HK-2 (cell line): ENCODE measurements around the gene ADRB2.
"Not testable (repeated sequence)": the region's sequence is repeated elsewhere in the genome, so short reads cannot be mapped to it uniquely, and the experiment has no call there.

ENCODE experiments used
- DNase-seq: peaks from one replicate; pipeline ENCODE4 v3.0.0-alpha.2; 2018; ENCODE audit not compliant: unreplicated experiment

ADRB2 gene

GRCh38 chr5:148826053-148826738 is at the start of gene ADRB2:
Gene ADRB2, plus strand, starts transcription at chr5:148826611. Its CDS starts 221 bp downstream, at chr5:148826832.
- peak; percentile 93 for DNase-seq

DNA sequence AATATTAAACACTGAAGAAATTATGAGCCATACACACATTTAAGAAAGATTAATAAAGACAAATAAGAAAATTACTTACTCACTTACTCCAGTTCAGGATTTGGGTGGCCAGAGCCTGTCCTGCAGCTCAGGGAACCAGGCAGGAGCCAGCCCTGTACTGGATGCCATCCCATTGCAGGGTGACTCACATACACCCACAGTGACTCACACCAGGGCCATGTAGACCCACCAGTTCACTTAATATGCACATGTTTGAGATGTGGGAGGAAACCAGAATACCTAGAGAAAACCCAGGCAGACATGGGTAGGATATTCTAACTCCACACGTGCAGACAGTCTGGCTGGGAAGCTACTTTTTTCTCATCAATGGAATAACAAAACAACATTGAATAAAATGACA is 49.6 kb upstream of the ADRB2 start:
- peak; percentile 28 for DNase-seq

- DNase-seq = no peak
These were observed 47.5 kb upstream of the ADRB2 start for GRCh38 chr5:148778882-148779281.

DNA sequence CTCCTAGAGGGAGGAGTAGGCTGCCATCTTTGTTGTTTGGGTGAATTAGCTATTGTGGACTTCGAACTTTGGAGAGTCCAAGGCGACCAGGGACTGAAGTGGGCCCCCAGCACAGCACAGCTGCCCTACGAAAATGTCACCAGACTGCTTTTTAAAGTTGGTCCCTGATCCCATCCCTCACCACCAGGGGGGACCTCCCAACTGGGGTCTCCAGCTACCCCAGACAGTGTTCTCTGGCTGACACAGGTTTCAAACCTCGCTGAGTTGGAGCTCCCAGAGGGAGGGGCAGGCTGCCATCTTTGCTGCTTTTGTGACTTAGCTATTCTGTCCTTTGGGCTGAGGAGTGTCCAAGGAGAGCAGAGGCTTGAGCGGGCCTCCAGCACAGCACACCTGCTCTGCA is 45.7 kb upstream of the ADRB2 start:
- DNase-seq = no peak

GRCh38 chr5:148781766-148782165 is 44.6 kb upstream of the ADRB2 start:
- no peak for DNase-seq

DNA sequence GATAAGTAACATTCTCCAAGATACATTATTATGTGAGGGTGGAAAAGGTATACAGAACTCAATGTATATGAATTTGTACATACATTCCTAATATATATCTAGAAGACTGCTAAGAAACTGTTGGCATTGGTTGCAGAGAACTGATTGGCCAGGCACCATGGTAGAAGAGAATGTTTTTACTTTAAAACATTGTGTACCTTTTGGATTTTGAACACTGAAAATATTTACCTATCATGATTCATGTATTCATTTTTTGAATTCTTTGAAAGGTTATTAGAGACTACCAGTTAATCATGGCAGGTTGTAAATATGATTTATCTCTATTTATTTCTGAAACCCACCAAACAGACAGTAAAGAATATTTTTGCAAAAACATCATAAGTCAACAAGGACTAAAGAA is 41.2 kb upstream of the ADRB2 start:
- no peak for DNase-seq

GRCh38 chr5:148786456-148786855 is 40.0 kb upstream of the ADRB2 start:
- DNase-seq = no peak

DNA sequence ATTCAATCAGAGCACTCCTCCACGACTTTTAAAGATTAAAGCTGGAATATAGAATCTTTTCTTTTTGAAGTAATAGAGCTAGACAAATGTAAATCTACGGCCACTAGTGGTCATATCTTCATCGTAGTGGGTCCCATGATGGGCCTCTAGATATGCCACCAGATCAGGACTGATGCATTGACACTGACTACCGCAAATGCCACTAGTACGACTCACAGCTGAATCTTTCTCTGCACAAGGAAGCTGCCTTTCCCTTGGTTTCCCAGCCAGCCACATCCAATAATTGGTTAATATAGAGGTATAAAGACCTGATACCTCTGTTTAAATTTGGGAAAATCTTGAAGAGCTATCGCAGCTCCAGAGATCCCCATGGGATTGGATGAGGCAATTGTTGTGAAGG is 37.8 kb upstream of the ADRB2 start:
- no peak for DNase-seq

- DNase-seq = no peak
These were observed 35.7 kb upstream of the ADRB2 start for GRCh38 chr5:148790545-148791333.

- DNase-seq = no peak
These were observed 35.1 kb upstream of the ADRB2 start for GRCh38 chr5:148791334-148791667.

DNA sequence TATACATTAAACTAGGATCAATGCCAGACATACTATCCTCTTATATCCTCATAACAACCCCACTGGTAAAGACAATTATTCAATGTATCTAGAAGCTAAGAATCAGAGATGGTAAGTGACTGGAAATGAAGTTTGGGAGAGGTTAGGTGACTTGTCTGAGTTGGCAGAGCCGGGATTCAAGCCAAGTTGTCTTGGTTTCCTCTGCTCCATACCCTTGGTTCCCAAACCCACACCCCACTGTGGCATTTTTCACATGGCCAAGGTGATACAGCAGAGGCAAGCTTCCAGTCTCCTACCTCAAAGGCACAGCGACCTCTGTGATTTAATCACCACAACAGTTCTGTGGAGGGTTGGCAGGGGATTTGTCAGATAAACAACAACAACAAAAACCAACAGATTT is 34.7 kb upstream of the ADRB2 start:
- DNase-seq = no peak

DNA sequence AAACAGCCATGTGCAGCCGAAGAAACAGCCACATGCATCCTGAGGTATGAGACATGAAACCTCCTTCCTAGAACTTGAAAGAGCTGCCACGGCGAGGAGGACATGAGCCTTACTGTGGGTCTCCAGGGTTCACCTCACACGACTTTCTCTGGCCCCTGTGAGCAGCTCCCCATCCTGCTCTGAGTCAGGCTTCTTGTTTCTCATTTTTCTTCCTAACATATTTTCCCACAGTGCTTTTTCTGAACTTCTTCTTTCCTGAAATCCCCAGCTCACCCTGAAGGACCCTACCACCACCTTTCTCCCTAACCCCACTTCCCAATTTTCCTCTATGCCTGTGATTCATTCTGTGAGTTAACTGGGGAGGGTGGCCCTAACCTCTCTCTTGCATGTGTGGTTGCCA is 33.7 kb upstream of the ADRB2 start:
- DNase-seq = no peak

DNA sequence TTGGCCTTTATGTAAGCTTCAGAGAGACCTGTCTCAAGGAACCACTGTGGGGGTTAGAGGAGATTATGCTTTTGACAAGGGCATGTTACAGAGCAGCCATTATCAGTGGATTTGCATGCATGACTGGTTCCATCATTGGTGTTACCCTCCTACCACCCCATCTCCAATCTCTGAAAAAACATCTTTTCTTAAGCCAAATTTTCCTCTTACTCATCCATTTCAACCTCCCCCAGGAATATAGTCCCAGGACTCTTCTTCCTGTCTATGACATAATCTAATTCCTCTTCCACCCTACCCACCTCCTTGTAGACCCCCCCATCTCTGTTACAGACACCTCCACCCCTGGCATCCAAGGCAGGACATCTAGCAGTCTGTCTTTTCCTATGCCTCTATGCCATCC is 33.1 kb upstream of the ADRB2 start:
- DNase-seq = no peak

DNA sequence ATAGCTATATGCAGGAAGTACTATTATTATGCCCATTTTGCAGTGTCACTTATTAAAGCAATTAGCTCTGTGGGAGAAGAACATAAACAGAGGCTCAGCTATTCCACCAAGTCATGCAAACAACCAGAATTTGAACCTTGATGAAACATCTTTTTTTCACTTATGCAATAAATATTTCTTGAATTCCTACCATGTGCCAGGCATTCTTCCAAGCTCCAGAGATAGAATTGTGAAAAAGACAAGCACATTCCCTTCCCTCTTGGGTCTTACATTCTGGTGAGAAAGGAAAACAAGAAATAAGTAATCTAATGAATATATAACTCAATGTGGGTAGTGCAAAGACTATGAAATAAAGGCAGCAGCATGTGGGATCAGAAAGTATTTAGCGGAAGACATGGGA is 32.1 kb upstream of the ADRB2 start:
- DNase-seq = no peak

DNA sequence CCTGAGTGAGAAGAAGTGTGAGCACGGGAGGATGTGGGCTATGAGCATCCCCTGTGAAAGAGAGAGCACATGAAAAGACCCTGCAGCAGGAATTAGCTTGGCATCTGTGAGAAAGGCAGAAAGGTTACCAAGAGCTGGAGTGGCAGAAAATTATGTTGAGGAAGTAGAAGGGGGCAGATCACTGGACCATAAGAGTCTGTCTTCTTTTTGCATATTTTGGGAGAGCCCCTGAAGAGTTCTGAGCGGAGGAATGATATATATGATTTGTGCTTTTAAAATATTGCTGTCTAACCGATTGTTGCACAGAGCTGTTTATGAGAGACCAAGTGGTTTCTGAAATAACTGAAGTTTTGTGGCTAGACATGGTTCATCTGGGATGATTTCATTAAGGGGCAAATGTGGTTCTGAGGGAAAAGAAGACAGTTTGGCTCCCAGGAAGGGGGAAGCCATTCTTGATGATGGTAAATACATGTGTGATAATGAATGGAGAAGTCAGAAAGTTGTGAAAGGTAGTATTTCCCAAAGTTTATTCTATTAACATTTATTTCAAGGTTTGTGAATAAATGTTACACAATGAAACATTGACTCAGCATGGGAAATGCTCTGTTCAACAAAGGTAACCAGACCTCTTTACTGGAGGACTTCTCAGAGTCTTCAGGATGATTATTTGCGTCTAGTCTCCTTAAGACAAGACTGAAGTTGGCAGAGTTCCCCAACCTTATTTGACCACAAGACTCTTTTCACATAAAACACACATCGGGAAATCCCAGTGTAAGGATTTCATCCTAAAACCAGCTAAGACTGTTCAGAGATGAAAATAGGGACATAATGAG is 31.5 kb upstream of the ADRB2 start:
- DNase-seq = no peak

GRCh38 chr5:148796936-148797335 is 29.5 kb upstream of the ADRB2 start:
- DNase-seq = no peak

DNA sequence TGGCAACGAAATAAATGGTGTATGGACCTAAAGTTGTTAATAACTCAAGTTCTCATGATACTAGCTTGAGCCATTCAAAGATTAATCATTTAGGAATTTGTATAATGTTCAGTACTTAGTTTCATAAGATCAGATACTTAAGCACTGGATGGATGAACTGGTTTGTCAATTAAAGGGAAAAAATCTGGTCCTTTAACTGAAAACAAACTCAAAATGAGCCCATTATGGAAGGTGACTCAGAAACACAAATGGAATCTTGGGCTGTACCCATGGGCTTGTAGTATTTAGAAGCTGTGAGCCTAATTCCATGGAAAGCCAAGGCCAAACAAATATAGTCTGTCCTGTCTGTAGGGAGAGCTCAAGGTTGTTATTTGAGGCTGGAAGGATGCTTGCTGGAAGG is 27.6 kb upstream of the ADRB2 start:
- DNase-seq = no peak

- DNase-seq = no peak
These were observed 26.5 kb upstream of the ADRB2 start for GRCh38 chr5:148799737-148800527.

DNA sequence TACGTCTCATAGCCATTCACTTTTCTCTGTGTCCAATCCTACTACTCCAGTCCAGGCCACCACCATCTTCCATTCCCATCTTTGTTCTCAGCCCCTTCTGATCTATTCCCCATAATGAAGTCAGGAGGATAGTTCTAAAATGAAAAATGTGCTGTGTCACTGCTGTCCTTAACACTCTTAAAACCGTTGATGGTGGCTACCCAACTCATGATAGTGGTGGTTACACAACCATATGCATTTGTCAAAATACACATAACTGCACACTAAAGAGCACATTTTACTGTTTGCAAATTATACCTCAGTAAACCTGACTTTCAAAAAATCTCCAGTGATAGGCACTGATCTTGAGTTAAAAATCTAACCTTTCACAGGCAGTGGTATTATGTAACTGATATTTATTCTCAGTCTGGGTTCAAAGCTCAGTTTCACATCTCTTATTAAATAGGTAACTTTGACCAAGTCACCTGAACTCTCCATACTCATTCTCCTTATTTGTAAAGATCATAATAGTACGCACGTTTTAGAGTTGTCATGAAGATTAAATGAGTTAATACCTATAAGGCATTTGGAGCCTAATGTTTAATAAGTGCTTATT is 24.6 kb upstream of the ADRB2 start:
- no peak for DNase-seq

DNA sequence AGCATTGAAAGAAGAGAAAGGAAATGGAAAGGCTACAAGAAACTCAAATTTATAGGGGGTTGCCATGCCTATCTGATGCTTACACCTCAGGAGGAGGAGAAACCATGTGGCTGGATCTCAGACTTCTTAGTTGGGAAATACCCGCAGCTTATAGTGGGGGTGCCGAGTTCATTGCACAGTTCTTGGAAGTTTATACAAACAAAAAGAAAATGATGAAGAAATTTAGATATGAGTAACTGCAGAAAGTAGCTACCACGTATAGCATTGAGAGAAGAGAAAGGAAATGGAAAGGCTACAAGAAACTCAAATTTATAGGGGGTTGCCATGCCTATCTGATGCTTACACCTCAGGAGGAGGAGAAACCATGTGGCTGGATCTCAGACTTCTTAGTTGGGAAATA is 23.0 kb upstream of the ADRB2 start:
- DNase-seq = not testable (repeated sequence)

- DNase-seq = no peak
These were observed 22.0 kb upstream of the ADRB2 start for GRCh38 chr5:148804393-148804792.
